HG02943 (cell line): ENCODE measurements around the gene HEMK1.

ENCODE experiments used
- ATAC-seq: cut with Tn5 transposase; IDR thresholded peaks from one replicate; pipeline ENCODE4 v1.9.1; 2021; ENCODE audit warnings: mild to moderate bottlenecking, low read depth, moderate library complexity; ENCODE audit not compliant: unreplicated experiment

The HEMK1 gene

GRCh38 chr3:50572801-50573371, 3.6 kb downstream of the HEMK1 start:
- ATAC-seq, result no peak

GRCh38 chr3:50573566-50574443, 4.5 kb downstream of the HEMK1 start:
- ATAC-seq, result no peak

- no peak for ATAC-seq
Measured at GRCh38 chr3:50574444-50574831, 5.1 kb downstream of the HEMK1 start.

DNA sequence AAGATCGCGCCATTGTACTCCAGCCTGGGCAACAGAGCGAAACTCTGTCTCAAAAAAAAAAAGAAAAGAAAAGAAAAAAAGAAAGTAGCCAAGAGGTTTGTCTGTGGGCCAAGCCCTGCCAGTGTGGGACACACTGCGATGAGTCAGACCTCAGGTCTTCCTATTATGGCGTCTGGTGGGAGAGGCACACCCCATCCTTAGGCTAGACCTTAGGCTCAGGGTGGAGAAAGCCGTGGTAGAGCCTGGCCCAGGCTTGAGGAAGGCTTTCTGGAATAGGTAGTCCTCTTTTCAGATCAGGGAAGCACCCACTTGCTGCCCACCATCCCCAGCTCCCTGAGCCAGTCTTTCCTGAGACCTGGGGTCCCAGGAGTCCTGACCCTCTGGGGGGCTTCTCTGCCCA, 6.0 kb downstream of the HEMK1 start:
- no peak for ATAC-seq

DNA sequence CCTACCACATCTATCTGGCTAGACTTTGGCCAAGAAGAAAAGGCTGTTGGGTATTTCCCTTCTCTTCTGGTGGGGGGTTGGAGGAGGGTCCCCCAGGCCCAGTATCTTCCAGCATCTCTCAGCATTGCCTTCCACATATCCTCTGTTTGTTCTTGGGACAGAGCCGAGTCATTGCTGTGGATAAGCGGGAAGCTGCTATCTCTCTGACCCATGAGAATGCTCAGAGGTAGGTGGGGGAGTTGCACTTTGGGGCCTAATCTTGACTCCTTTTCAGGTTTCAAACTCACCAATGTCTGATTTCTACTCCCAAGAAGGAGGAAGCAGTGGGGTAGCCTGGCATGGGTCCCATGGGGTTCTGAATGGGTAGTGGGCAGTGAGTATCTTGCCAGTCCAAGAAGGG, 8.0 kb downstream of the HEMK1 start:
- ATAC-seq, result no peak

DNA sequence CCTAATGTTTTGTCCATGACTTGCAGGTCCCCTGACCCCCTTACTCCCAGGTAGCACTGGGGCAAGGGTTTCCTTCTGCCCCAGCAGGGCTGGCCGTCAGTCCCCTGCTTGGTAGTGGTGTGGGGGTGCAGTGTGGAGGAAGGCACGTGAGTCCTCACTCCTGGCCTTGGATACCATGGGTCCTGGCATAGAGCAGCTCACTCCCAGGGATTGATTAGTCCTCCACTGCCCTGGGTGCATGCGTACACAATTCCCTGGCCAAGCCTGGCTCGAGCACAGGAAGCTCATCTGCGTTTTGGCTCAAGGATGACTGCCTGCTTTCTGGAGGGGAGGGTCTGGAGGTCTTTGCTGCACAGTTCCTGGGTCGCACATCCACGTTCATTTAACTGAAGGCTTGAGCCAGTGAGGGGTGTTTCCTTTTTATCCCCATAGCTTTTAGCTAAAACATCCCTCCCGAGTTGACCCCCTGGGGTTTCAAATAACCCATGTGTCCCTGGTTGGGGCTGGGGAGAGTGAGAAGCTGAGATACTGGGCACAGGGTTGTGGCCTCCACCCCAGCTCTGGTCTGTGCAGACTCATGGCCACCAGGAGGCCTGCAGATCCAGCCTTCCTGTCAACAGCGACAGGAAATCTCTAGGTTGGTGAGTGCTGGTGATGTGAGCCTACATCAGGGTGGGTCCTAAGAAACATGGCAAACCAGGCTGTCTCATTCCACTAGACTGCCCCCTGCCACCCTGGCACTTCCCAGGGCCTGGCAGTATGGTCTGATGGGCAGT, 11.5 kb downstream of the HEMK1 start:
- no peak for ATAC-seq

- ATAC-seq, result no peak
Measured at GRCh38 chr3:50581459-50581842, 12.1 kb downstream of the HEMK1 start.

GRCh38 chr3:50582083-50582482, 12.8 kb downstream of the HEMK1 start:
- ATAC-seq, result no peak

- no peak for ATAC-seq
Measured at GRCh38 chr3:50583897-50584296, 14.6 kb downstream of the HEMK1 start.

- ATAC-seq, result no peak
Measured at GRCh38 chr3:50584391-50584790, 15.1 kb downstream of the HEMK1 start.

- no peak for ATAC-seq
Measured at GRCh38 chr3:50585919-50586762, 16.8 kb downstream of the HEMK1 start.

DNA sequence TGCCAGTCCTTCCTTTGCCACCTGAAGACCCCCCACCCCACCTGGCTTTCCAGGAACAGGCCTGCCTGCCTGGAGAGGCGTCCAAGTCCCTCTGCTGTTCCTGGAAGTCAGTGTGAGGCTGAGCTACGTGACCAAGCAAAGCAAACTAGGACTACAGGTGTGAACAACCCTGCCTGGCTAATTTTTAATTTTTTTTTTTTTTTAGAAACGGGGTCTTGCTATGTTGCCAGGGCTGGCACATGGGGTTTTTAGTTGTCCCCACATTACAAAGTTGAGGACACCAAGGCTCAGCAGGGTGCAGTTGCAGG, 17.4 kb downstream of the HEMK1 start:
- ATAC-seq, result no peak

DNA sequence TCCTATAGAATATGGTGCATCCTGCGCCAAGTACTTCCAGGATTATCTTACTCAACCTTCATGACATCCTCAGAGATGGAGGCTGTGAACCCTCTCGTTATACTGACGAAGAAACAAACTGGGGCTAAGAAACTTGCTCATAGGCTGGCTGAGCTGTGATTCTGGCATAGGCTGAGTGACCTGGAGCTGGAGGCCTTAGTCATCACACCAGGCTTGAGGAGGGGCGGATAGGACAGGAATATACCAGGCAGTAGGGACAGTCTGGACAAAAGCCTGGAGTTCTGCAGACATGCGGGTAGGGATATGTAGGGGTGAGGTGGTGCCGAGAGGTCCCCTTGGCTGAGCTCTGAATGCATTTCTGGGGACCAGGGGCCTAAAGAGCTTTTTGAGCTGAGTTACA, 18.1 kb downstream of the HEMK1 start:
- ATAC-seq, result no peak

DNA sequence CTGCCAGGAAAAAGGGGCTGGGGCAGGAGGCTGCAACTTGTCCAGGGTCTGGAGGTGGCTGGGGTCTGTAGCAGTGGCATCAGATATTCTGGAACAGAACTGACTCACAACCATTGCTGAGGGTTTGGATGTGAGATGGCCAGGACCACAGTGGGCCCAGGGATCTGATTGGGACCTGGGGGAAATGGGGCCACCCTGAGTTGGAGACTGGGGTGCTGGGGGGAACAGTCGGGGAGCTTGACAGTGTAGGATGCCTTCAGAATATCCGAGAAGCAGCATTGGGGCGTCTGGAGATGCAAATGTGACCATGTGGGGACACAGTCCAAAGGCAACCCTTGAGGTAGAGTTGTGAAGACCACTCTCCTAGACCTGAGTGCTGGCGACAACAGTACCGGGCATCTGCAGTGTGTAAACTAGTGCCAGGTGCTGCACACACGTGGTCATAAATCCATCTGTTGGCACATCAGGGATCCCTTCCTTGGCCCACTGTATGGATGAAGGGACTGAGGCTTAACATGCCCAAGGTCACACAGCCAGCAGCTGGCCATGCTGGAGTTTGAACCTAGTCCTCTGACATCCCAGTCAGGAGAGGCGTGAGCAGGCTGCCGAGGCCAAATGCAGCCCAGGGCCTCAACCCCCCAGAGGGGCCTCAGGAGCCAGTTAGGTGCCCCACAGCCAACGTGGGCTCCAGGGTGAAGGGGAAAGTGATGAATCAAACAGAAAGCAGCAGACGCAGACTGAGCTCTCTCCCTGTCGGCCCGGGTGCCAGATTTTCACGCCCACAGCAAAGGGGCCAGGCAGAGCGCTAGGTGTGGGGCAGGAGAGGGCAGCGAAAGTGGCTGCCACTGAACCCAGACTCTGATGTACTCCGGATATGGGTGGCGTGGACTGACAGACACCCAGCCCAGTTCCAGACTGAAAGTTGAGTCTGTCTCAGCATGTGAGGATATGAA, 18.8 kb downstream of the HEMK1 start:
- no peak for ATAC-seq

GRCh38 chr3:50588759-50589433, 19.6 kb downstream of the HEMK1 start:
- no peak for ATAC-seq

GRCh38 chr3:50591196-50591741, 21.9 kb downstream of the HEMK1 start:
- ATAC-seq, result peak; percentile 12

DNA sequence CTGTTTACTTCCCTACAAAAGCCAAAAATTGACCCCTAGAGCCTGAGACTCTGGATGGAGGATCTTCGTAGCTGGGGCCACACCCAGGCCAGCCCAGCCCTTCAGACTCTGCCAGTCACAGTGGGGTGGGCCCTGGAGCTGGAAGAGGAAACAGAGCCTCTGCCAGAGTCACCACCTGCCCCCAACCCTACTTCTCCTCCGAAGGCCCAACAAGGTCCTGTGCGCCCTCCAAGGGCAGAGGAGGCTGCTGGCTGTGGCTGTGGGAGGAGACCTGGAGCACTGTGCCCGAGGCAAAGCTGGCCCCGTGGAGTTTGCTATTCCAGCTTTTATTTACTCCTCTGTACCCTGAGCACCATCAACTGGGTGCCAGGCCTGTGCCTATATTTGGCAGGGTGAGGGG, 23.2 kb downstream of the HEMK1 start:
- ATAC-seq, result no peak

DNA sequence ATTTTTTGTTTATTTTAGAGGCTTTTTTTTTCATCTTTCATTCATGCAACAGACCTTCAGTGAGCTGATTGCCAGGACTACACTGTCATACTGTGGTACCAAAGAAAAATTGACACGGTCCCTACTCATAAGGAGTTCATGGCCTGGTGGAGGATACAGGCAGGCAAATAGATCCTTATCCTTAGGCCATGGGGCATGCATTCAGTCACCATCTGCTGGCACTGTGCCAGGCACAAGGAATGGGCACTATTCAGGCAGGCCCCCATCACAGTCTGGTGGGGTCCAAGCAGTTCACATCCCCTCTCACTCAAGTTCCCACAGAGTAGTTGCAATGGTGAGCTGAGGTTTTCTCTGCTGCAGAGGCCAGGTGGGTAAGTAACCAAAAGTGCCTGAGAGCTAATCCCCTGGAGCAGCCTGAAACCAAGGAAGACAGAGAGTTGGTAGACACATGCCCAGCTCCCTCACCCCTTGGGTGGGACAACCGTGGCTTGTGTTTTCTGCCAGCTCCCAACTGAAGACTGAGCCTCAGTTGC, 25.0 kb downstream of the HEMK1 start:
- ATAC-seq, result no peak
